GM12878 (cell line): ENCODE measurements around the gene LENG9.

Source experiments
- CTCF ChIP-seq, 3 experiments: IDR thresholded peaks in 2 of 3; conservative IDR thresholded peaks in 1 of 3; 2 replicates each; pipeline ENCODE4 v1.5.1; 2011; ENCODE audit warnings: low read depth in 3 of 3, low read length in 3 of 3, mild to moderate bottlenecking in 3 of 3, control low read depth in 2 of 3, moderate library complexity in 2 of 3, inconsistent platforms in 1 of 3, mixed read lengths in 1 of 3; ENCODE audit not compliant: control insufficient read depth in 2 of 3, insufficient read depth in 1 of 3; ENCODE audit errors: extremely low read depth in 1 of 3
- EZH2 ChIP-seq: IDR thresholded peaks from 2 replicates; pipeline ENCODE4 v1.6.1; 2012; ENCODE audit warnings: low read depth, mild to moderate bottlenecking, control low read depth, inconsistent platforms, low read length, borderline replicate concordance; ENCODE audit not compliant: control insufficient read depth
- GABPA ChIP-seq: IDR thresholded peaks from 2 replicates; pipeline ENCODE4 v1.6.1; 2014; ENCODE audit warnings: antibody characterized with exemption, low read depth, mild to moderate bottlenecking, inconsistent platforms
- POLR2AphosphoS2 ChIP-seq: IDR thresholded peaks from 2 replicates; pipeline ENCODE4 v1.6.1; 2011; ENCODE audit warnings: low read depth, mild to moderate bottlenecking, low read length, improper control_type of control experiment, moderate library complexity
- RAD21 ChIP-seq: IDR thresholded peaks from 2 replicates; pipeline ENCODE4 v1.6.1; 2011; ENCODE audit warnings: mild to moderate bottlenecking, low read depth, low read length, moderate library complexity; ENCODE audit not compliant: insufficient read depth
- TAF1 ChIP-seq: IDR thresholded peaks from 2 replicates; pipeline ENCODE4 v1.6.1; 2011; ENCODE audit warnings: mild to moderate bottlenecking, low read depth, low read length, borderline replicate concordance
- TF ChIP-seq, protein P1 (sequence below): IDR thresholded peaks from 2 replicates; pipeline ENCODE4 v1.6.1; 2011; ENCODE audit warnings: low read depth, low read length, improper control_type of control experiment, borderline replicate concordance

DNA sequence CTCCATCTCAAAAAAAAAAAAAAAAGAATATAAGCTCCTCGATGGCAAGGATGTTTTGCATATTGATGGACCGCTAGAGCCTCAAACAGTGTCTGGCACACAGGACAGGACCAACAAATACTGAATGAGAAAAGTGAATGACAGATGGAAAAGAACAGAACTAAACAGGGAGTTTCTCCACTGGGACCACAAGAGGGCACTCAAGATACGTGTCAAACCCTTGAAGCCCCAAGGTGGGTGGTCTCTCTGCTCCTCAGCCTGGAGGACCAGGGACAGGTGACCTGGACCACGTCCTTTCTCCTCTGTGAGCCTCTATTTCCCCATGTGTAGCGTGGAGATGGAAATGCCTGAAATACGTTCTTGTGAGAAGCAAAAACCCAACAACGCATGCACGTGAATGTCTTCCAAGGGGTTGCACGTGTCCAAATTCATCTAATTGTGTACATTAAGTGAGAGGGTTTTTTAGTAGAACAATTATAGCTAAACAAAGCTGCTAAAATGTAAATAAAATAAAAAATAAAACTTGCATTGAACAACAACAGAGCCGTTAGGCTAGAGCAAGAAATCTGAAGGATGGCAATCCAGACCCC is 15.2 kb upstream of the LENG9 start:
- TF ChIP-seq, protein P1, sequence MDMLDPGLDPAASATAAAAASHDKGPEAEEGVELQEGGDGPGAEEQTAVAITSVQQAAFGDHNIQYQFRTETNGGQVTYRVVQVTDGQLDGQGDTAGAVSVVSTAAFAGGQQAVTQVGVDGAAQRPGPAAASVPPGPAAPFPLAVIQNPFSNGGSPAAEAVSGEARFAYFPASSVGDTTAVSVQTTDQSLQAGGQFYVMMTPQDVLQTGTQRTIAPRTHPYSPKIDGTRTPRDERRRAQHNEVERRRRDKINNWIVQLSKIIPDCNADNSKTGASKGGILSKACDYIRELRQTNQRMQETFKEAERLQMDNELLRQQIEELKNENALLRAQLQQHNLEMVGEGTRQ: no peak
- TF ChIP-seq EZH2 (no peak), GABPA (no peak), TAF1 (no peak), CTCF (IDR thresholded peaks at IDR 0.05 in 2 of 3, conservative IDR thresholded peaks at IDR 0.05 in 1 of 3; ENCODE audit: control insufficient read depth in 2 of 3, extremely low read depth in 1 of 3, insufficient read depth in 1 of 3, low read depth in 3 of 3, low read length in 3 of 3) (peak; percentile 63 to 74 (median 67)), RAD21 (peak; percentile 69), POLR2AphosphoS2 (no peak)
